Stimulated activated CD4-positive, alpha-beta T cell treated with anti-CD3 and anti-CD28 coated beads, Interleukin-4, amount 100 ng/mL, for 48 hours (primary cell): Measurements from ENCODE around the gene CYP4A22.
"Not testable (repeated sequence)": the region's sequence is repeated elsewhere in the genome, so short reads cannot be mapped to it uniquely, and the experiment has no call there.

Experiments
- DNase-seq, 2 donors: peaks; one replicate each; pipeline ENCODE4 v3.0.0-alpha.2; 2020; ENCODE audit warnings: low read depth in 2 of 2

The CYP4A22 gene

GRCh38 chr1:47157957-47158356 is 20.7 kb downstream of the CYP4A22 start:
- DNase-seq, result not testable (repeated sequence)

DNA sequence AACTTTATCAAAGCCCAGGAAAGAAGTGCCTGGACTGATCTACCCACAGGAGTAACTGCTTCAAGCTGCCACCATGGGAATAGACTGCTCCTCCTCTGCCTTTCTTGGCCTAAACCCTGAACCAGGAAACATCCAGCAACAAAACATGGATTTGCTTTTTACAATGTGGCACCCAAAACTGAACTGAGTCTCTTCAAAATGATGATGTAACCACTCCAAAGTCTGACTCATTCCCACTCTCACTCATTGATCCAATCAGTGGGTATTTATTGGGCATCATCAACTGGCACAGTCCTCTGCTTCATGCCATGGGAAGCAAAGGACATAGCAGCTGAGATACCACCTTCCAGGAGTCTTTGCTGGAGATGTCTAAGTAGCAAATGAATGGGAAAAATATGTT is 23.5 kb downstream of the CYP4A22 start:
- DNase-seq, result no peak

GRCh38 chr1:47161298-47162040 is 24.2 kb downstream of the CYP4A22 start:
- no peak for DNase-seq

GRCh38 chr1:47164552-47164951 is 27.3 kb downstream of the CYP4A22 start:
- DNase-seq, result no peak

DNA sequence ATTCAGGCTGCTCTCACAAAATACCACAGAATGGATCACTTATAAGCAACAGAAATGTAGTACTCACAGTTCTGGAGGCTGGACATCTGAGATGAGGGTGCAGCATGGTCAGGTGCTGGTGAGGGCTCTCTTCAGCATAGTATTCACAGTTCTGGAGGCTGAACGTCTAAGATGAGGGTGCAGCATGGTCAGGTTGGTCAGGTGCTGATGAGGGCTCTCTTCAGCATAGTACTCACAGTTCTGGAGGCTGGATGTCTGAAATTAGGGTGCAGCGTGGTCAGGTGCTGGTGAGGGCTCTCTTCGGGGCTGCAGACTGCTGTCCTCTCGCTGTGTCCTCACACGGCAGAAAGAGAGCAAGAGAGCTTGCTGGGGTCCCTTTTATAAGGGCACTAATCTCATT is 35.5 kb downstream of the CYP4A22 start:
- no peak for DNase-seq

DNA sequence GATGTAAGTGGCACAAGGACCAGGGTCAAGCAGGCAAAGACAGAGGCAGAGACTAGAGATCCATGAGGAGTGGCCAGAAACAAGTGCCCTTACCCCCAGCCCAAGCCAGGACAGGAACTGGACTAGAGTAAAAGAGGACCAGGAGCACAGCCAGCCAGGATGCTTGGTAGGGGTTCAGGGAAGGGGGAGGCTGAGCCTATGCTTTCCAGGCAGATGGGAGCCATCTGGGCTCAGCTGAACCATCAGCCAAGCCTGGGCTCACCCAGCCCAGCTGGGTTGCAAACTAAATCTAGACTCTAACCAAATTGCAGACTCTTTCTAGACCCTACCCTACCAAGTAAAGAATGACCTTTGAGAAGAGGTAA is 37.4 kb downstream of the CYP4A22 start:
- DNase-seq, result no peak

GRCh38 chr1:47175227-47175934 is 38.1 kb downstream of the CYP4A22 start:
- peak; percentile 26 to 38 for DNase-seq

DNA sequence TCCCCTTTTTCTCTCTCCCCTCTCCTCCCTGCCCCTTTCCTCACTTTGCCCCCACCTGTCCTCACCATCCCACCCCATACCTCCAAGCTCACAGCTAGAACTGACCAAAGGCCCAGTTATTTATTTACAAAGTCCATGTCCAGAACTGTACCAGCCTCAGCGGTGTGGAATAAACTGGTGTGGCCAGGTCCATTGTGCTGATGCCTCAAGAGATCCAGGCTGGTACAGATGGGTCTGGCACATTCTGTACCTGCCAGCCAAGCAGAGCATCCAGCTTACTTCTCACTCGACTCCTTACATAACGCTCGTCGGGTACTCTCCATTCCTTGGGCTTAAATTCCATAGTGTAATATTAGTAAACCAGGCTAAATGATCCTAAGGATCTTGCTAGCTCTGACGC is 40.8 kb downstream of the CYP4A22 start:
- no peak for DNase-seq

- DNase-seq, result no peak
These were observed 41.4 kb downstream of the CYP4A22 start for GRCh38 chr1:47178654-47179016.

DNA sequence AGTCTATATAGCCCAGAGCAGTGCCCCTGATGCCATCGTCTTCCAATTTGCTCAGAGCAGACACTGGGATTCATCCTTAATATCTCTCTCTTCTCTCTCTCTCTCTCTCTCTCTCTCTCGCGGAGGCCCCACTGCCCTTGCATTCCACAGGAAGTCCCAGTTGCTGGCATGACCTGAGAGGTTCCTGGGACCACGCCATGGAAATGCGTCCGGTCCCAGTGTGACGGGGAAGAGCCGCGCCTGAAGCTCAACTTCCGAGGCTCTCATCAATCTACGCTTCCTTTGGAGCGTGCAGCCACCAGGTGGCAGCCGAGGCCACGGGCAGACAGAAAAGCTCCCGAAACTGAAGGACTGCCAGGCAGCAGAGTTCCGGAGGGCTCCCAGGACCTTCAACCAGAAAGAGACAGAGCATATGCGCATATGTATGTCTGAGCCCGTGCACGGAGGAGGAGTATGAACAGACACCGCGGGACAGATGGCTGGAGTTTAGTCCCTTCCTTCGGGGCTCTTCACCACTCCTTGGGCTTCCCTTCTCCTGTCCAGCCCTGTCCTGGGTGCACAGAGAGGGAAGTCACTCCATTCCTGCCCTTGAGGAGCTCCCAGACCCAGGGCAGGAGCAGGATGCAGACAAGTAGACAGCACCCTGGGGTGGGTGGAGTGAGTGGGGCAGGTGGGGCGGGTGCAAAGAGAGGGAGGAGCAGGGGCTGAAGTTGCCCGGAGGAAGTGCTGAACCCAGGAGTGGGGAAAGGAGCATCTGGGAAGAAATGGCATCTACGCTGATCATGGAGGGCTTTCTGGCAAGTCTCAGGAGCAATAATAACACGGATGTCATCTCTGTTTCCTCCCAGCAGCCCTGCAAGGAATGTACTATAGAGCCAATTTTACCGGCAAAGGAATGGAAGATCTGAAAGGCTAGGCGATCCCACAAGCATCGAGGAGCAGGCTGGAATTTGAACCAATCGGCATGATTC is 42.1 kb downstream of the CYP4A22 start:
- DNase-seq, result peak; percentile 74 to 76

- no peak for DNase-seq
These were observed 42.8 kb downstream of the CYP4A22 start for GRCh38 chr1:47179988-47180563.

- DNase-seq, result no peak
These were observed 43.4 kb downstream of the CYP4A22 start for GRCh38 chr1:47180603-47181094.

DNA sequence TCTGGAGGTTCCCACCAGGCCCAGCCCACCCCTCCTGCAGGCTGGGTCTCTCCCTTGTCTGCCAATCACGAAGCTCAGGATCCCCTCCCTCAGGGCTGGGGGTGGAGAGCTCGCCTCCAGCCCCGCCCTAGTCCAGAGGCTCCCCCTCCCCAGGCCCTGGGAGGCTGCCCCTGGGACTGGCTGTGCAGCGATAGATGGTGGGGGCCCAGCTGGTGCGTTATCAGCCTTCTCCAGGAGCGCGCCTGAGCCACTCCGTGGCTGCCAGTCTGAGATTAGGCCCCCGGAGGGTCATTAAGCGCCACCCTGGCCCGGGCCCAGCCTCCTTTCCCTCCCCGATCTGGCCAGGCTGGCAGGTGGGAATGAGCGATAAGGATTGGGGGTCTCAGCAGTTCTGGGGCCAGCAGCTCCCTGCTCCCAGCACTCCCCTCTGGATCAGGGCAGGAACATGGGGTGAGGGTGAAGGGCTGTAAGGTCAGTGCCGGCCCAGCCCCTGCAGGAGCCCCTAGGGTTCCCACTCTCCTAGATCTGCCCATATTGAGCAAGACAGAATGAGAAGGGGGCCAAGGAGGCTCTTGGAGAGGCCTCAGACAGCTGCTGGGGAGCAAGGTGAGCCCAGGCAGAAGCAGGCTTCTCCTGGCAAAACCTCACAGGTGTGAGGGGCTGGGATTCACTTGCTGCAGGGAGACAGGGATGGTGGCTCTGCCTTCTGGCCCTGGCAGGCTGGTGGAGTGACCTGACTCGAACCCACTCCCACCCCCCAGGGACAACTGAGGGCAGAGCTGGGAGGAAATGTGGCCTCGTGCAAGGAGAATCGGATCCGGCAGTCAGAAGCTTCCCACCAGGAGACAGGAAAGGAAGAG is 44.1 kb downstream of the CYP4A22 start:
- no peak for DNase-seq

DNA sequence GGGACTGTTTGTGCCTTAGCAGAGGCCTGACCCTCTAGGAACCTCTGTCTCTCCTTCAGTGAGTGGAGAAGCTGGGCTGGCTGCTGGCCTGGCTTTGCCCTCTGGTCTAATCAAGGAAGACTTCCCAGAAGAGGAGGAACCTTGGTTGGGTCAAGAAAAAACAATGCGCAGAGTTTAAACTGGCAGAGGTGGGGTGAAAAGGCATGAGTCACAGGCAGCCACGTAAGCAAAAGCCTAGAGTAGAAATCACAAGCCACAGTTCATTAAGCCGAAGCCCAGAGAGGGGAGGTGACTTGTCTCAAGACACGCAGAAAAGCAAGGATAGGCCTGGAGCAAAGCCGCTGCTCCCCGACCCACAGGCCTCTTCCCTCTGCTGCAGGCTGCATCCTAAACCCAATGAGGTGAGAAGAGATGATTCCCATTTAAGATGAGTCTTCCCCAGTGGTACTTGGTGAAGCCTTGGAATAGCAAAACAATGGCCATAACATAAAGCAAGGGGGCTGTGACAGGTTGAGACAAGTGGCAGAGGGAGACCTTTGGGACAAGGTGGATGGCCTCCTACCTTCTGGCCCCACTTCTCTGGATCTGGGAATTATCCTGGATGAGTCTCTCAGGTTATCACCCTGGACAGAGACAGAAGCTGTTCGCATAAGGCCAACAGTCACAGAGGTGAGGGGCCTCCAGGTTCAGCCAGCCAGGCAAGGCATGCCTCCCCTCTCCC is 44.9 kb downstream of the CYP4A22 start:
- DNase-seq, result no peak

GRCh38 chr1:47182676-47183235 is 45.5 kb downstream of the CYP4A22 start:
- no peak for DNase-seq

DNA sequence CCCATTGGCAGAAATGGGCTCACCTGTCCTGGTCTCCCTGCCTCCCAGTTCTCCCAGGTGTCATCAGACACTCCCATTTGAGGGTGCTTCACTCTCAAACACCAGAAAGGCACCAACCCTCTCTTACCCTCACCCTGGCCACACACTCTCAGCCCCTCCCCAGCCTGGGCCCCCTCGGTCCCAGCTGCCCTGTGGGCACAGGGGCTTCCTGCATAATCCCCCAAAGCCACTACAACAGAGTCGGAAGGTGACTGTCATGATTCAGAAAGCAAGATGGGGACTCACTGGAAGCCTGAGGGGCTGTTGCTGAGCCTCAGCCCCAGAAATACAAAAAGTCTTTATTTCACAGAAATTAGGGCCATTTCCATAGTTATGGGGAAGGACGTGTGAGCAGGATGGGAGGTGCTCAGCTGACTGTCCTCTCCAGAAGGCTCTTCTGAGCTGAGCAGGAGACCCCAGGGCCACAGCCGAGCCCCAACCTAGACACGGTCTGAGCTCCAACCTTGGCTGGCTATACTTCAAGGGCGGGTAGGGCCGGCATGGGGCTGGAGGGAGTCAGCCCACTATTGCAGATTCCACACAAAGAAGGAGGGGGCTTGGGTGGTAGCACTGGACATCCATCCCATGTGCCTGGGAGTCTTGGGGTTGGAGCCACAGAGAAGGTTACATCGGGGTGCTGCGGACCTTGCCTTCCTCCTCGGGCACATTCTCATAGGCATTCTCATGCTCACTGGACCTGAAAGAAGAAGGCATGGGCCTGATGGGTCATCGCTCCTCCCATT is 46.3 kb downstream of the CYP4A22 start:
- no peak for DNase-seq

- DNase-seq, result no peak
These were observed 47.0 kb downstream of the CYP4A22 start for GRCh38 chr1:47184090-47184821.
